ENCODE measurements around the gene PPP4R4. TPM values are rescaled to one million over a fixed set of nuclear protein-coding genes. Genes with fewer than 3 reads are reported as not detected.
"Not testable (repeated sequence)": the region's sequence is repeated elsewhere in the genome, so short reads cannot be mapped to it uniquely, and the experiment has no call there.

The PPP4R4 gene
- polyA plus RNA-seq, 1 donor from 2014 or later, result 0.48 TPM

DNA sequence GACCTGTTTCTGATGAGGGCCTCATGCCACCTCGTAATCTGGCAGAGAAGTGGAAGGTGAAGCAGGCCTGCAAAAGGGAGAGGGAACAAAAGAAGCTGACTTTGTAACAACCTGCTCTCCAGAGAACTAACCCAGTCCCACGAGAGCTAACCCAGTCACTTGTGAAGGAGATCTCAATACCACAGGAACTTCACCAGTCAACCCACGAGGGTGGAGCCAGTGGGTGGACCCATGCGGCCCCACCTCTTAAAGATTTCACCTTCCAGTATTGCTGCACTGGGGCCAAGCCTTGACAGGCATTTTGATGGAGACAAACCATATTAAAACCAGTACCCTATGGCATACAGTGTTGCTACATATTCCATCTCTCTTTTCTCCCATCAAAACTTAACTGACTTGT is 63.9 kb downstream of the PPP4R4 start:
- Mint-ChIP-seq H3K36me3 (peaks cover 2% of the 10 kb centered on the region), H3K4me3 (peak overlapping the region in 1 of 4 donors; percentile 30), H3K27me3 (peaks cover 3% of the 10 kb centered on the region), H3K9me3 (peaks cover 2 to 6% (median 3%) of the 10 kb centered on the region in 3 donors), H3K27ac (no peak overlapping the region), H3K4me1 (peaks cover 0 to 1% (median 0%) of the 10 kb centered on the region in 3 donors)

DNA sequence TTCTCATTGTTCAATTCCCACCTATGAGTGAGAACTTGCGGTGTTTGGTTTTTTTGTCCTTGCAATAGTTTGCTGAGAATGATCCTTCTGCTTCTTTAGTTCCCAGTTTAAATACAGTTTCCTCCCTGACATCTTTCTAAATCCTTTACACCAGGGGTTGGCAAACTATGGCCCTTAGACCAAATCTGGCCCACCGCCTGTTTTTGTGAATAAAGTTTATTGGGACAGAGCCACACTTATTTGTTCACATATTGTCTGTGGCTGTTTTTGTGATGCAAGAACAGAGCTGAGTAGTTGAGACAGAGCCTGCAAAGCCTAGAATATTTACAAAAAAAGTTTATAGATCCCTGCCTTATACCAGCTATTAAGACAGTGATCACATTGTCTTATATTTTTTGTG is 65.3 kb downstream of the PPP4R4 start:
- H3K27me3 Mint-ChIP-seq, result peaks cover 3% of the 10 kb centered on the region
- peaks cover 0 to 1% (median 0%) of the 10 kb centered on the region in 3 donors for H3K4me1 Mint-ChIP-seq
- peaks cover 2 to 6% (median 3%) of the 10 kb centered on the region in 3 donors for H3K9me3 Mint-ChIP-seq
- H3K4me3 Mint-ChIP-seq, result no peak overlapping the region
- H3K36me3 Mint-ChIP-seq, result peaks cover 2% of the 10 kb centered on the region
- no peak overlapping the region for H3K27ac Mint-ChIP-seq

DNA sequence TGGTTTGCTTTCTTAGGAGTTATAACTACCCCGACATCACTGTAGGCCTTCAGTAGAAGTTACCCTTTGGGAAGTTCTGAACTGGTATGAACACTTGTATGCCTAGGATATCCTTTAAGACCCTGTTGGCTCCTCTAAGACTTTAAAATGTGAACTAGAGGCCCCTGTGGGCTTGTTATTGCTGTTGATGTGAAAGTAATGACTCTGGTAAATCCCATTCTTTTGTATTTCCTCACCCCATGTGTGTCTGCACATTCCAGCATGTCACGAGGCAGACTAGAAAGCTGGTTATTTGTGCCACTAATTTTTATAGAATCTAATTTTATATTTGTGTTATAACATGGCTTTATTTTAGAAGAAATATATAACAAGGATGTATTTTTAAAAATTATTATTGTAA is 70.1 kb downstream of the PPP4R4 start:
- Mint-ChIP-seq H3K27ac (no peak overlapping the region), H3K4me1 (no peaks in the 10 kb centered on the region), H3K27me3 (peaks cover 9% of the 10 kb centered on the region), H3K9me3 (no peaks in the 10 kb centered on the region), H3K4me3 (no peak overlapping the region), H3K36me3 (no peaks in the 10 kb centered on the region)

DNA sequence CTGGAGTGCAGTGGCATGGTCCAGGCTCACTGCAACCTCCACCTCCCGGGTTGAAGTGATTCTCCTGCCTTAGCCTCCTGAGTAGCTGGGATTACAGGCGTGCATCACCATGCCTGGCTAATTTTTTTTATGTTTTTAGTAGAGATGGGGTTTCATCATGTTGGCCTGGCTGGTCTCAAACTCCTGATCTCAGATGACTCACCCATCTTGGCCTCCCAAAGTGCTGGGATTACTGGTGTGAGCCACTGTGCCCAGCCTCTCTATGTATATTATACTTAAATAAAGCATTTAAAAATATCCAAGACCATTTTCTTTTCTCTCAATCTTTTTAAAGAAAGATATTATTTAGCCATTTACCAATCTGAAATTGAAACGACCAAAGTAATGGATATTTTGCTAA is 90.1 kb downstream of the PPP4R4 start:
- not testable (repeated sequence) for H3K36me3 Mint-ChIP-seq, H3K27me3 Mint-ChIP-seq, H3K4me3 Mint-ChIP-seq, H3K27ac Mint-ChIP-seq, H3K4me1 Mint-ChIP-seq
- H3K9me3 Mint-ChIP-seq, result peaks cover 9 to 17% (median 10%) of the 10 kb centered on the region in 3 donors

DNA sequence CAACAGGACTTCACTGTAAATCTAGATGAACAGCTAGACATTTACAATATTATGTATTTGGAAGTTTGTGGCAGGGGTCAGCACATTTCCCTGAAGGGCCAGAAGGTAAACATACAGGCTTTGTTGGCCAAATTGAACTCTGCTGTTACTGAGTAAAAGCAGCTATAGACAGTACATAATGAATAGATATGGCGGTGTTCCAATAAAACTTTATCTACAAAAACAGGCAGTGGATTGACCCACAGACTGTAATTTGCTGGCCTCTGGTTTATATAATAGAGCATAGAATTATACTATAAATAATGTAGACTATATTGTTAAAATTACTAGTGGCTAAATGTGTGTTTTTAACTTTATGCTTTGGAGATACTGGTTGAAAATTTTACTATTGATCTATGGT is 93.2 kb downstream of the PPP4R4 start:
- Mint-ChIP-seq H3K9me3 (peaks cover 2 to 16% (median 6%) of the 10 kb centered on the region in 3 donors), H3K36me3 (no peaks in the 10 kb centered on the region), H3K27me3 (peaks cover 7% of the 10 kb centered on the region), H3K4me1 (no peaks in the 10 kb centered on the region), H3K27ac (no peak overlapping the region), H3K4me3 (no peak overlapping the region)

DNA sequence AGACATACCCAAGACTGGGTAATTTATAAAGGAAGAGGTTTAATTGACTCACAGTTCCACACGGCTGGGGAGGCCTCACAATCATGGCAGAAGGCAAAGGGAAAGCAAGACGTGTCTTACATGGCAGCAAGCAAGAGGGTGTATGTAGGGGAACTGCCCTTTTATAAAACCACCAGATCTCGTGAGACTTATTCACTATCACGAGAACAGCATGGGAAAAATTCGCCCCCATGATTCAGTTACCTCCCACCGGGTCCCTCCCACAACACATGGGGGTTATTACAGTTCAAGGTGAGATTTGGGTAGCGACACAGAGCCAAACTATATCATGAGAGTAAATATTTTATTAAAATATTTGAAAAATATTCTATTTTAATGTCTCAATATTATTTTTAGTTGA is 94.5 kb downstream of the PPP4R4 start:
- not testable (repeated sequence) for H3K4me1 Mint-ChIP-seq, H3K27me3 Mint-ChIP-seq, H3K27ac Mint-ChIP-seq, H3K9me3 Mint-ChIP-seq, H3K4me3 Mint-ChIP-seq, H3K36me3 Mint-ChIP-seq

DNA sequence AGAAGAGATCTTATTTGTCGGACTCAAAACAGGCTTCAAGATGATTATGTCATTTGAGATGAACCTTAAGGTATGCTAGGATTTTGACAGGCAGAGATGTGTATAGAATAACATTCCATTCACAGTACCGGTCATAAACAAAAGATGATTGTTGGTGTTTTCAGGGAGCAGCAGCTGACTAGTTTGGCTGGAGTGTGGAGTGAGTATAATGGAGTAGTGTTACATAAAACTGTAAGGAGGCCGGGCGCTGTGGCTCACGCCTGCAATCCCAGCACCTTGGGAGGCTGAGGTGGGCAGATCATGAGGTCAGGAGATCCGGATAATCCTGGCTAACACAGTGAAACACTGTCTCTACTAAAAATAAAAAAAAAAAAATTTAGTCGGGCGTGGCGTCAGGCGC is 95.0 kb downstream of the PPP4R4 start:
- H3K4me1 Mint-ChIP-seq, result no peaks in the 10 kb centered on the region
- peaks cover 7% of the 10 kb centered on the region for H3K27me3 Mint-ChIP-seq
- no peaks in the 10 kb centered on the region for H3K36me3 Mint-ChIP-seq
- no peak overlapping the region for H3K4me3 Mint-ChIP-seq
- H3K27ac Mint-ChIP-seq, result no peak overlapping the region
- H3K9me3 Mint-ChIP-seq, result no peaks in the 10 kb centered on the region

DNA sequence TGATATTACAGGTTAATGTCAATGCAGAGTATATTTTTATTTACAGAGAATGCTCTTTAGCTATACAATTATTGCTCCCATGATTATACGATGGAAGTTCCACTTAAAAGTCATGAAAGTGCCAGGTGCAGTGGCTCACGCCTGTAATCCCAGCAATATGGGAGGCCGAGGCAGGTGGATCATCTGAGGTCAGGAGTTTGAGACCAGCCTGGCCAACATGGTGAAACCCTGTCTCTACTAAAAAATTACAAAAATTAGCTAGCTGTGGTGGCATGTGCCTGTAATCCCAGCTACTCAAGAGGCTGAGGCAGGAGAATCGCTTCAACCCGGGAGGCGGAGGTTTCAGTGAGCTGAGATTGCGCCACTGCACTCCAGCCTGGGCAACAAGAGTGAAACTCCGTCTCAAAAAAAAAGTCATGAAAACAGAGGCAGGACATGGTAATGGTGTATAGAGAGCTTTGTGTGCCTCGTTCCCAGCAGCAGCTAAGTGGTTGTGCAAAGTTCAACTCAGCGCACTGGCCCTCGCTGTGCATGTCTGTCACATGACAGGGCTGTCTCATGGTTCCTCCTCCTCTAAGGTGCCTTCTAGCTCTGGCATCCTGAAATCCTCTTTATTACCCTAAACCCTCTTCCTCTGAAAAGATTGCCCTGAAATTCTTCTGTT is 102.9 kb downstream of the PPP4R4 start:
- not testable (repeated sequence) for H3K27ac Mint-ChIP-seq, H3K9me3 Mint-ChIP-seq, H3K36me3 Mint-ChIP-seq, H3K4me1 Mint-ChIP-seq, H3K27me3 Mint-ChIP-seq, H3K4me3 Mint-ChIP-seq

DNA sequence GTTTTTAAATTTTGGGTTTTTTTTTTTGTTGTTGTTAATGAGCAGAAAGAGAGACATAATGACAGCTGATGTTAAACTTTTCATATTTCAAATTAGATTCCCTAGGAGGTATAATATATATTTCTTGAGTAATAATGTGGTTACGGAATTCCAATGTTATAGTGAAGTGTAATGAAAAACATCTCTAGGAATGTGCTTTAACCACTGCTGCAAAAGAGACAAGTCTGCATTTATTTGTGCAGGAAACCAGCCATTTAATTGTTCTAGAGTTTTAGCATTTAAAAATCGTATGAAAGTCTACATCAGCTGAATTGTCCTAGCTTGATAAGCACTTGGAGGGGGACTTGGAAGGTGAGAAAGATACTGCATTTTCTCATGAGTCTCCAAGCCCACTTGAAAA is 104.6 kb downstream of the PPP4R4 start:
- Mint-ChIP-seq H3K36me3 (no peaks in the 10 kb centered on the region), H3K9me3 (no peaks in the 10 kb centered on the region), H3K4me3 (no peak overlapping the region), H3K27ac (no peak overlapping the region), H3K4me1 (no peaks in the 10 kb centered on the region), H3K27me3 (no peaks in the 10 kb centered on the region)

DNA sequence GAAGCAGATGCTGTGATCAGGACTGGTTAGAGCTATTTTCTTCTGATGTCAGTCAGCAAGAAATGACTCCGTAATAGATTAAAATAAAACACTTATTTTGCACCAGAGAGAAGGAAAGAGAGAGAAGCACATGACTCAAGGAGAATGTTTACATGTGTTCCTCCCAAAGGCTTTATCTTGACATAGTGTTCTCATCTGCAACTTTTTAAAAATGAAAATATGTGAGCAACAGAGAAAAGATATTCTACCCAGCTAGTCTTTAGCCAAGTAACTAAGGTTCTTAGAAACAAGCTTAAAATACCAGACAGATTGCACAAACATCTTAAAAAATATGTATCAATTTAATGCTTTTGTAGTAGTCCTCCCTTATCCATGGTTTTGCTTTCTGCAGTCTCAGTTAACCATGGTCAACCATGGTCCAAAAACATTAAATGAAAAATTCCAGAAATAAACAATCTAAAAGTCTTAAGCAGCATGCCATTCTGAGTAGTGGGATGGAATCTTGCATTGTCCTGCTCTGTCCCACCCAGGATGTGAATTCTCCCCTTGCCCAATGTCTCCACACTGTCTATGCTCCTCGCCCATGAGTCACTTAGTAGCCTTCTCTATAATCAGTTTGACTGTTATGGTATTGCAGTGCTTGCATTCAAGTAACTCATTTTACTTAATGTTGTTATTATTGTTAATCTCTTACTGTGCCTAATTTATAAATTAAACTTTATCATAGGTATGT is 109.0 kb downstream of the PPP4R4 start:
- Mint-ChIP-seq H3K4me3 (no peak overlapping the region), H3K36me3 (no peaks in the 10 kb centered on the region), H3K27ac (no peak overlapping the region), H3K27me3 (no peaks in the 10 kb centered on the region), H3K4me1 (no peaks in the 10 kb centered on the region), H3K9me3 (peaks cover 0 to 5% (median 0%) of the 10 kb centered on the region in 3 donors)

DNA sequence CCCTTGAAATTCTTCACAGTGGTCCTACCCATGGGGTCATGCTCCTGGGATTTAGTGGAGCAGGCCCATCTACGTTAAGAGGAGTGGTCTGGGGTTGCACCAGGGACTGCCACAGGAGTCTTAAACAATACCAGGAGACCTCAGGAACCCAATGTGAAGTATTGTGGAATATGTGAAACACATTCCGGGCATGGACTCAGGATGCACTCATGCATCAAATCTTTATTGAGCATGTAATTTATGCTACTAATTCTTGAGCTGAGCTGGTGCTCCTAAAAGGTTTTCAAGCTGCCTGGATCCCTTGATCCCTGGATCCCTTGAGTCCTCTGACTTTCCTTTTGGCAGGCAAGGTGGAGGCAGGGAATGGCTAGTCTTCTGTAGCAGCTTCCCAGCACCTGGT is 110.1 kb downstream of the PPP4R4 start:
- H3K36me3 Mint-ChIP-seq, result no peaks in the 10 kb centered on the region
- no peaks in the 10 kb centered on the region for H3K4me1 Mint-ChIP-seq
- no peaks in the 10 kb centered on the region for H3K27me3 Mint-ChIP-seq
- peaks cover 0 to 6% (median 0%) of the 10 kb centered on the region in 3 donors for H3K9me3 Mint-ChIP-seq
- H3K27ac Mint-ChIP-seq, result no peak overlapping the region
- H3K4me3 Mint-ChIP-seq, result no peak overlapping the region

DNA sequence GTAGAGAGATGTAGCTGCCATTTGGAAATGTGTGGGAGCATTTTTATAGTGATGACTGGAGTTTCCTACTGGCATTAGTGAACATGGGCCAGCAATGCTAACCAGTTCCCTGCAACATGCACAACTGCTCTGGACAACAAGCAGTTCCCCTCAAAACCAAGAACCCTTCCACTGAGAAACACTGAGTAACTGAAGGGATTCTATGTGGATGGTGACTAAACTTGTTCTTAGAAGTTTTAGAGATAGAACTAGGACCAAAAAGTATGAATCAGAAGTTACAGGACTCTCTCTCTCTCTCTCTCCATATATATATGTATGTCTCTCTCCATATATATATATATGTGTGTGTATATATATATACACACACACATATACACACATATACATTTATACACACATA is 111.0 kb downstream of the PPP4R4 start:
- H3K36me3 Mint-ChIP-seq, result no peaks in the 10 kb centered on the region
- H3K4me1 Mint-ChIP-seq, result no peaks in the 10 kb centered on the region

DNA sequence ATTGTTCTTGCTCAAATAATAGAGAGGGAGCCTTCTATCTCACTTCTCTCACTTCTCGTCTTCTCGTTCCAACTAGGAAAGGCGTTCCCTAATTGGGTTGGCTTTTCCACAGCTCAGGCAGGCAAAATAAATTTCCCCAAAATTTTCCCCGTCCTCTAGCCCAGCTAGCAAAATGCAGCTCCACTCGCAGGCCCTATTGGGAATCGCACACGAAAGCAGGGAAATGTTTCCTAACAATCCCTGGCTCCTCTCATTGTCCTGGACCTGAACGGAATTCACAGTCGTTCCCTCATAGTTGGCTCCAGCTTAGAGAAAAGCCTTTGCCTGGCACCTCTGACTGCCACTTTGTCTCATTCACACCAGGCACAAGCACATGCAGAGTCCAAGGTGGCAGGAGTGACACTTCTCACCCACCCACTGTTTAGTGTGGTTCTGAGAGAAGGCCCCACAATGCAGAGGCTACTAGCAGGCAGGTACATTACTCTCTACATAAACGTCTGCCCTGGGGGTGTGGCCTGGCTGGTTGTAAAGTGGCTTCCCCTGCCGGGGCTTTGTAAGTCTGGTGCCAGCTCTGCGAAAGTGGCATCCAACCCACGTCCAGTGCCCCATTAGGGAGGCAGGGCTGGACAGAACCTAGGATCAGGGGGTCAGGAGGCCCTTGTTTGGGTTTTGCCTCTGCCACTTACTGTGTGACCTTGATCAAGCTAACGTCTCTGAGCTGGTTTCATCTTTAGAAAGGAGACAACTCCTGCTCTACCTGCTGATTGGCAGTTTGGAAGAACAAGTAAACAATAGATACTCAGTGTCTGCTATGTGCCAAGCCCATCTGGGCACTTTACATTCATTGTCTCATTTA is 114.7 kb downstream of the PPP4R4 start:
- H3K9me3 Mint-ChIP-seq, result peaks cover 0 to 6% (median 1%) of the 10 kb centered on the region in 3 donors
- H3K4me3 Mint-ChIP-seq, result no peak overlapping the region

More for the DNA sequence above, 111.0 kb downstream of the PPP4R4 start:
- Mint-ChIP-seq H3K4me3 (no peak overlapping the region), H3K27me3 (no peaks in the 10 kb centered on the region), H3K9me3 (peaks cover 0 to 6% (median 0%) of the 10 kb centered on the region in 3 donors), H3K27ac (no peak overlapping the region)

DNA sequence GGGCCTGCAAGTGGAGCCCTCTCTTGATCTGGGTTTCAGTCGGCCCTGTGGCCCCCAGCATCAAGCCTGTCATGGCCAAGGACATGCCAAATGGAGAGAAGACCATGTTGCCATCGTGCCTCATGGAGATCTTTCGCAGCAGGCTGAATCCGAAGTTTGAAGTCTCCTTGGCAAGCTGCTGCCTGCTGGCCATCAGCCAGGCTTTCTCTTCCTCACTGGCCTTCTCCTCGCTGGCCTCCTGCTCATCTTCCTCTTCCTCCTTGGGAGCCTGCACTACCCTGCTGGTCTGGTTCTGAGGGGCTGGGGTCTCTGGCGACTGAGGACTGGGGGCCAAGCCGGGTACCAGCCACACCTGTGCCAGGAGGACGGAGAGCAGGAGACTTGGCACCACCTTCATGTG is 116.1 kb downstream of the PPP4R4 start:
- Mint-ChIP-seq H3K36me3 (no peaks in the 10 kb centered on the region), H3K9me3 (peaks cover 0 to 6% (median 1%) of the 10 kb centered on the region in 3 donors), H3K4me1 (no peaks in the 10 kb centered on the region), H3K27ac (no peak overlapping the region), H3K4me3 (no peak overlapping the region), H3K27me3 (peaks cover 2% of the 10 kb centered on the region)

More for the DNA sequence above, 114.7 kb downstream of the PPP4R4 start:
- Mint-ChIP-seq H3K36me3 (no peaks in the 10 kb centered on the region), H3K27me3 (peaks cover 2% of the 10 kb centered on the region), H3K4me1 (no peaks in the 10 kb centered on the region), H3K27ac (no peak overlapping the region)

DNA sequence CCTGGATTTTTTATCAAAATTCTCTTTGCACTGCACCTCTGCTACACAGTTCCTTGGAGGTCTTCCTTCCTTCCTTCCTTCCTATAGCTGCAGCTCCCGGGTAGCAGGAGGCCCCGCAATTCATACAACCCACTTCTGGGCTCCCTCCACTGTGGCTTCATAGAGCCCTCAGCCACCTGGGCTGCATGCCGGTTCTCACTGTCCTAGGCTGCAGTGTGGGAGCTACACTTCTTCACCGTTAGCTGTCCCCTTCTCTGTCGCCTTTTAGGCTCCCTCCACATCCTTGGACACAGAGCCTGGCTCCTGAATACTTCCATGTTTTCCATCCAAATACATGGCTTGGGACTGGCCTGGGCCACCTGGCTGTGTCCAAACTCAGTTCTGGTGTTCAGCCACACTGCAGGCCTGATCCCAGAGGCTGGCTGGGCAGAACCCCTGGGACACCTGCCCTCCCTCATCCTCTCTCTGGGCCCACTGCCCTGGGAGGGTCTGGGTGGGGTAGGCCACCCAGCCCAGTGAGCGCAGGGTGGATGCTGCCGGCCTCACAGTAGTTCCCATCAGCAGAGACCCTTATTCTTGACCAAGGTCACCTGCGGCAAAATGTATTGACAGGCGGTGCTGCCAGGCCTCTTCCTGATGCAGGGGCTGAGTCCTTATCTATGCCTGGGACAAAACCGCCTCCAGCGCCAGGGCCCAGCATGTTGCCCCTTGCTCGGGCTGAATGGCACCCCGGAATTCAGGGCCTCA is 117.2 kb downstream of the PPP4R4 start:
- H3K27ac Mint-ChIP-seq, result no peak overlapping the region
- H3K36me3 Mint-ChIP-seq, result no peaks in the 10 kb centered on the region
- H3K4me1 Mint-ChIP-seq, result no peaks in the 10 kb centered on the region
- no peak overlapping the region for H3K4me3 Mint-ChIP-seq
- H3K27me3 Mint-ChIP-seq, result peaks cover 2% of the 10 kb centered on the region
- H3K9me3 Mint-ChIP-seq, result peaks cover 0 to 6% (median 5%) of the 10 kb centered on the region in 3 donors
